Raji (cell line): ENCODE results near the gene HEBP2.

ENCODE experiments used
- POLR2A ChIP-seq: IDR thresholded peaks from 2 replicates; pipeline ENCODE4 v1.6.1; 2011; ENCODE audit warnings: low read depth, low read length, control low read depth; ENCODE audit not compliant: insufficient read depth

Gene HEBP2

GRCh38 chr6:138454981-138455706 is 51.1 kb downstream of the HEBP2 start:
- TF ChIP-seq POLR2A, result no peak

- TF ChIP-seq POLR2A, result no peak
These were observed 51.9 kb downstream of the HEBP2 start for GRCh38 chr6:138455746-138456400.

DNA sequence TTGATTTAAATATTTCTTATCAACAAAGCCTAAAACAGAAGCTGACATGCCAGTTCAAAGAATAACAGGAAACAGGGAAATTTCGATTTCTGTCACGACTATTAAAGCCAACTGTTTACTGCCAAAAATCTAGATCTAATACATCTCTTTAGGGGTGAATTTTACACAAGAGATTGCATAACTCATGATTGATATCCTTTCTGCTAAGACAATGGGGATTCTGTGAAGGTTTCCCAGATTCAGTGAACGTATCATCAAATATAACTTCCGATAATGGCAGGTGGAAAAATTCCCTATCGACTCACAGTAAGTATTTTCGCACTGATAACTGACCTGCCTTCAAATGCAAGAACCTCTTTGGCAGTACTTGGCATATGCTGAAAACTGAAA is 52.4 kb downstream of the HEBP2 start:
- no peak for TF ChIP-seq POLR2A

DNA sequence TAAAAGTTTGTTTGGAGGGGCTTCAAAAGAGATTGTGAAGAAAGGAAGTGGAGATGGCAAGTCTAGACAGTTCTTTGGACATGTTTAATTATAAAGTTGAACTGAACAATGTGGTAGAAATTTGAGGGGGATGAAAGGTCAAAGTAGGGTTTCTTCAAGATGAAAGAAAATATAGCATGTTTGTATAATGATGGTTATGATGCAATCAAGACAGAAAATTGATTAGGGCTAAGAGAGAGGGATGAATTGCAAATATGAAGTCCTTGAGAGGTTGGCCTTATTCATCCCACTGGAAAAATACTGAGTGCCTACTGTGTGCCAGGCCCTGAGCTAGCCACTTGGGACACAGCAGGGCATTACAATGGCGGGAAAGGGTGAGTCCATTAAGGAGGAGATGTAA is 57.6 kb downstream of the HEBP2 start:
- TF ChIP-seq POLR2A, result no peak

GRCh38 chr6:138464085-138464484 is 60.1 kb downstream of the HEBP2 start:
- no peak for TF ChIP-seq POLR2A

- no peak for TF ChIP-seq POLR2A
These were observed 61.1 kb downstream of the HEBP2 start for GRCh38 chr6:138465007-138465645.

GRCh38 chr6:138467901-138468300 is 63.9 kb downstream of the HEBP2 start:
- no peak for TF ChIP-seq POLR2A

DNA sequence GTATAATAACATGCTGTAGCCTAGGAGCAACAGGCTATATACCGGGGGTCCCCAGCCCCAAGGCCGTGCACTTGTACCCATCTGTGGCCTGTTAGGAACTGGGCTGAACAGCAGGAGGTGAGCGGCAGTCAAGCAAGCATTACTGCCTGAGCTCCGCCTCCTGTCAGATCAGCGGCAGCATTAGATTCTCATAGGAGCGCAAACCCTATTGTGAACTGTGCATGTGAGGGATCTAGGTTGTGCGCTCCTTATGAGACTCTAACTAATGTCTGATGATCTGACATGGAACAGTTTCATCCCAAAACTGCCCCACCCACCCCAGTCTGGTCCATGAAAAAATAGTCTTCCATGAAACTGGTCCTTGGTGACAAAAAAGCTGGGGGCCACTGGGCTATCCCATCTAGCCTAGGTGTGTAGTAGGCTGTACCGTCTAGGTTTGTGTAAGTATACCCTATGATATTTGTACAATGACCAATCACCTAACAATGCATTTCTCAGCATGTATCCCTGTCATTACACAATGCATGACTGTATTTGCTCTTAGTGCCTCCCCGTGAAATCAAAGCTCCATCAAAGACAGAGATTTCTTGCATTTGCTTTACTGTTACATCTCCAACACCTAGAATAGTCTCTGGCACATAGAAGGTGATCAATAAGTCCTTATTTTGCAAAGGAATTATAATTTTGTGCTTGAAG is 64.4 kb downstream of the HEBP2 start:
- no peak for TF ChIP-seq POLR2A
